Fibroblast of gingiva (primary cell): Measurements from ENCODE around the gene IFT122.

Experiments used
- DNase-seq: peaks from one replicate; pipeline ENCODE4 v3.0.0-alpha.2; 2011; ENCODE audit warnings: low read depth

The IFT122 gene

DNA sequence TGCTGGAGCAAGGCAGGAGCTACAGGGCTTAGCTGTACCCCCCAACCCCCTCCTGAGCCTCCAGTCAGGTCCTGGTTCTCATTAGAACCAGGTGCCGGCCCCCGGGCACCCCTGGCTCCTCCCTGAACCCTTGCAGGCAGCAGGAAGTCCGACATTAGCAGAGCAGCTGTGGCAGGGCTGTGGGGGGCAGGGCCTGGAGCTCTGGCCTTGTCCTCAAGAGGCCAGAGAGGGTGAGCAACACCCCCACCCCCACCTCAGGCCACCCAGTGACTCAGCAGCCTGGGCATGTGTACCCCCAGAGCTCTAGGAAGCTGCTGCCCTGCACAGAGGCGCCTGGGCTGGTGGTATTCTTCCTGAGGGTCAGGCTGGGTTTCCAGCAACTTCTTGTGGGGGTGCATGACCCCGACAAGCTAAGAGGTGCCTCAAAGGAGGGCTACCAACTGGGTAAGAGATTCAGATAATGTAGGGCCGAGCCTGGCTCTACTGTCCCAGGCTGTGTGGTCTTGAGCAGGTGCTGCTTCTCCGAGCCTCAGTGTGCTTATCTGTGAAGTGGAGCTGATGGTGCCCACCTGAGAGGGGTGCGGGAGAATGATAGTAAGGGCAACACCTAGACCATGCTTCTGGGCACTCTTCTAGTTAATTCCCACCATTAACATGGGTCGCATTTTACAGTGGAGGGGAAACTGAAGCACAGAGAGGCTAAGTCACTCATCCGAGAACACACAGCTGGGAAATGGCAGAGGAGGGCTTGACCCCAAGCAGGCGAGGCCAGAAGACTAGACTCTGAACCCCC, 118.9 kb downstream of the IFT122 start:
- peak; percentile 93 for DNase-seq

DNA sequence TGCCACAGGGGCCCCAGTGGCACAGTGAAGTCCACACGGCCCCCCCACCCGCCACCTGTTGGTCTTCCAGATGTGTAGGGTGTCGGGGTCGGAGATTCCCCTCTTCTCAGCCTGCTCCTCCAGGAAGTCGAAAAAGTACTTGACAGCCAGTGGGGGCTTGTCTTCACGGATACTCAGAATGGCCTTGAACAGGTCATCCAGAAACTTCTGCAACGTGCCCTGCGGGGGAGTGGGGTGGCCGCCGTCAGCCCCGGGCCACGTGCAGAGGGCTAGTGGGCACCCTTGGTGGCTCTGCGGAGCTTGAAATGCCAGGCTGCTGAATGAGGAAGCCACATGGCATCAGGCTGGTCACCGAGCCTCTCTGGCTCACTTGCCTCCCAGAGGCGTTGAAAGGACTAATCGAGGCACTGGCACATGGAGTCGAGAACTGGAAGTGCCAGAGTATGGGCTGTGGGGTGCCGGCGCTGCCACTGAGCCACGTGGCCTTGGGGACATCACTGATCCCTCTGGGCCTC, 119.6 kb downstream of the IFT122 start:
- DNase-seq, result no peak

DNA sequence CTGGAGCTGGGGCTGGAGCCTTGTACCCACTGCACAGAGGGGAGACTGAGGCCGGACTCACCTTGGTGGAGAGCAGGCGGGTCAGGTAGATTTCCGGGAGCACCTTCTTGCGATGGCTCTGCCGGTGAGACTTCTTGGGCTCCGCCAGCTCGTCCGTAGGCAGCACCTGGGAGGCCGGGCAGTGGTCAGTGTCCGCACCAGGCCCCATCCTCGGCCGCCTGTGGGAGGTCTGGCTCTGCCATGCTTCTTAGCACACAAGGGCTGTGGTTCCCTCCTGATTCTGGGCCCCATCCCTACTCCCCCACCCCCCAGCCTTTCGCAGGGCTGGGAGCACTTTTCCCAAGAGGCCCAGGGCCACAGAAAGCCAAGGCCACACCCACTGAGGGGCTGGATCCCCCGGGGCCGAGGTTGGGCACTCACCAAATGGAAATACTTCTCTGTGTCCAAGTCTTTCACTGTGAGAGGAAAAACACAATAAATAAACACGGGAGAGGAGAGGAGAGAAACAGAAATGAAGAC, 120.3 kb downstream of the IFT122 start:
- peak; percentile 96 for DNase-seq

DNA sequence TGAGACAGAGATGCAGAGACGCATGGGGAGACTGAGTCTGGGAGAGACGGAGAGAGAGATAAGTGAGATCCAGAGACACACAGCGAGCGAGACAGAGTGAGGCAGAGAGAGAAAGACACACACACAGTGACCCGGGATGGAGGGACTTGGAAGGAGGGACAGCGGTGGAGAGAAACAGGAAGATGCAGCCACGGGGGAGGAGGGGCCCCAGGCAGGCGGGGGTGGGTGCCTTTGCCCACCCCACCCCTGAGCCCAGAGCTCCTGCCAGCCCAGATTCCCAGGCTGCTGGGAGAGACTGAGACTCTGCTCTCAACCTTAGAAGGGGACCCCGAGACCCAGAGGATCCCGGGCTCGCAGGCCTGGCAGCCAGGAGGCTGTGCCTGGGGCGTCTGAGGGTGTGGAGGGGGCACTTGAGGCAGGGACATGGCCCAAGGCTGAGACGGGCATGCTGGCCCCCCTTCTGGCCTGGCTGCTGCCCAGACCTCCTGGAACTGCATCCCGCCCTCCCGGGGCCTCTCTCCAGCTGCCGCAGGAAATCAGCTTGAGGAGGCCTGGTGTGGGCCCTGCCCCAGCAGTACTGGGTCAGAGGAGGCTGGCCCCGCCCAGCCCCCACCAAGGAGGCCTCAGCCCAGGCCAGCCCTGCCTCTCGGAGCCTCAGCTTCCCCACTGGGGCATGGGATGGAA, 121.0 kb downstream of the IFT122 start:
- peak; percentile 97 for DNase-seq

DNA sequence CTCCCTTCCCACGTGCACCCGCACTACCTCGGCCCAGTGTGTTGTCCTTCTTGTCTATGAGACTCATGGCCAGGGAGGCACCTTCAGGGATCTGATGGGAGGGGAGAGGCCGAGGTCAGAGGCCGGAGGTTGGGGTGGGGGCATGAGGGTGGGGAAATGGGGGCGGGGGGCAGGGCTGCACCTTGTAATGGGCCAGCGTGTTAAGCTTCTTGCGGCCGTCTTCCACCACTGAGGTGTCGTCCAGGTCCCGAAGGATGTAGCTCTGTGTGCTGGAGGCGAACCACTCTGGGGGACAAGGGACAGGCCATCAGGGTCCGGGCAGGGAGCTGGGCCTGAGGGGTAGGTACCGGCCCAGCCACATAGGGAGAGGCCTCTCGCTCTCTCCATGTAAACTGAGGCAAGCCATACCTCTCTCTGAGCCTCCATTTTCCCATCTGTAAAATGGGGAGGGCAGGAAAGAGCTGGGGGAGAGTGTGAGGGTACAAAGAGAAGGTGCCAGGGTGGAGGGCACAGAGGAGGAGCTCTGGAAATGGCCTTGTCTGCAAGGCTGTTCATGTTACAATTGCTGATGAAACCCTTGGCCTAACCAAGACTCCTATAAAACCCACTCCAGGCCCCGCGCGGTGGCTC, 121.7 kb downstream of the IFT122 start:
- DNase-seq, result no peak

DNA sequence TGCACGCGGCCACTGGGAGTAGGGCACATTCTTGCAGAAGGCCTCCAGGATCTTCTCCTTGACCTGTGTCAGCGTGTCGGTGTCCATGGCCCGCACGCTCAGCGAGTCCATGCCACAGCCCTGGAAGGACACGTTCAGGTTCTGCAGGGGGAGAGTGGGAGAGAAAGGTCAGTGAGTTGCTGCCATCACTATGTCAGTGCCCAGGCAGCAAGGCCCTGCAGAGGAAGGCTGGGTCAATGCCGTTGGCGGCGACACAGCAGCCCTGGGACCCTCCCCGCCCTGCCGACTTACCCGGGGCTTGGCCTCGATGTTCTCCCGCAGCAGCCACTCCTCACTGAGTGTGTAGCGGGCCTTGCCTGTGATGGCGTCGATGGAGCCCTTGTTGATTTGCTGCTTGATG, 122.8 kb downstream of the IFT122 start:
- DNase-seq, result no peak

DNA sequence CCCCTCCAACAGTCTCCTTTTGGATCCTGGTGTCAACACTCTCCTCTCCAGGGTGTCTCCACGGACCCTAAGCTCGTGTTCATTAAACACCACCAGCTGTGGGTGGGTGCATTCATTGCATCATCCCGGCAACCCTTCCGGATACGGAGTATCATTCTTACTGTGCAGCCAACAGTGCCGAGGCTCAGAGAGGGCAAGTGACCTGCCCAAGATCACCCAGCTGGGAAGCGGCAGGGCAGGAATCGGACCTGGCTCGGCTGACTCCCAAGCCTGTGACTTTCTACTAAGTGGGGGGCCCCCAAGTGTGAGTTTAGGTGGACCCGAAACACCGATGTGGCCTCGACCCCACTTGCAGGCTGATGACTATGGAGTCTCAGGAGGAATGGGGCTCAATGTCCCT, 123.3 kb downstream of the IFT122 start:
- DNase-seq, result no peak

DNA sequence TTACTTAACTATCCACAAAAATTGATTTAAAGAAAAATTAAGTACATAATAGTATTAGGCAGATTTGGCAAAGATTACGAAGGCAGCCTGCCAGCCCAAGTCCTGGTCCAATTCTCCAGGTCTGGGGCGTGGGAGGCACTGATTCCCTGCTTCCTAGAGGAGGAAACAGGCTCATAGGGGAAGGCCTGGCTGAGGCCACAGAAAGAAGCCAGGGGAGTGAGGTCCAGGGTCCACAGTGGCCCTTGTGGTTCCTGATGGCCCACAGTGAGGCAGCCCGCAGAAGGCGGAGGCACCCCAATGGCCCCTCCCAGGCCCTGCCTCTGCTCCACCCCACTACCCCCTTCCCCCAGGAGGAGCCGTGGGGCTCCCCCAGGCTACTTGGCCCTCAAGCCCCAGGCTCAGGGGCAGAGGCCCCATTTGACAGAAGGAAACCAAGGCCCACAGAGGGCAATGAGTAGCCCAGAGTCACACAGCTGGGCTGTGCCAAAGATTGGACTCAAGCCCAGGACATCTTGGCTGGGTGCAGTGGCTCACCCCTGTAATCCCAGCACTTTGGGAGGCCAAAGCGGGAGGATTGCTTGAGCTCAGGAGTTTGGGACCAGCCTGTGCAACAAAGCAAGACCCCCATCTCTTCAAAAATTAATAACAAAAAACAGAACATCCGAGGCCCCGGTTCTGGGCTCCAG, 124.0 kb downstream of the IFT122 start:
- peak; percentile 47 for DNase-seq

DNA sequence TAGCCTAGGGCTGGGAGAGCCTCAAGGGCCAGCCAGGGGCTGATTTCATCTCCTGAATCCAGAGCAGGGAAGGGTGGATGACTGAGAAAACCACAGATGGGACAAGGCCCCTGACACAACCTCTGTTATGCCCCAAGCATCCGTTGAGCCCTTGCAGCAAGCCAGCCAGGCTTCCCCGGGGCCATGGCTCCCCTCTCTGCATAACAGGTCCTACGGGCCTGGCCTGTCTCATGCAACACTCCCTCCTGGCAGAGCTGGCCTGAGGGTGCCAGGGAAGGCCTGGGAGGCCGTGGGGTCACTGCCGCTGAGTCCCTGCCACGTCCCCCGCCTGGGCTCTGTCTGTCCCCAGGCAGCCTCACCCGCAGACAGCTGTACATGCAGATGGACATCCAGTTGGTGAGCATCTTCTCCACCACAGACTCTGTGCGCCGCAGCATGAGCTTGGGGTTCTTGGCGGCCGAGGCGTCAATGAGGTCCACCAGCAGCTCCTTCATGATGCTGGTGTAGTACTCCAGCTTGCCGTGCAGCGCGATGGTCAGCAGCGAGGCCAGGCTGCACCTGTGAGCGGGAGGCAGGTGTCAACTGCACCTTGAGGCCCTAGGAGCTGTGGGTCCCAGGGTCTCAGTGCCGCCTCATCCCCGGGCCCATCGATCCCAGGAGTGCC, 125.1 kb downstream of the IFT122 start:
- DNase-seq, result no peak

DNA sequence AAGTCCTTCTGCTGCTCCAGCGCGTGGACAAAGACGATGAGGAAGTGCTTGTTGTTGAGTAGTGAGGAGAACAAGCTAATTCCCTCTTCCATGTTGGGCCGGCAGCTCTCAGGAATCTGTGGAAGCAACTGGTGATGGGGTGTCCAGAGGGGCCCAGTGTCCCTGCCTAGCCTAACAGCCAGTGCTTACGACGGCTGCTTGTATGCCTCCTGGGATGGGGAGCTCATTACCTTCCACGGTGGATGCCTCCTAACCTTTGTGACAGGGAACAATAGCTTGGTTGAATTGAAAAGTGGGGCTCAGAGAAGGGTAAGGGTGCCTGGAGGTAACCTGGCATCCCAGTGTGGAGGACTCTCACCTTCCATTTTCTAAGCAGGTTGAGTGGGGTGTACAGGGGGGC, 125.9 kb downstream of the IFT122 start:
- DNase-seq, result no peak

DNA sequence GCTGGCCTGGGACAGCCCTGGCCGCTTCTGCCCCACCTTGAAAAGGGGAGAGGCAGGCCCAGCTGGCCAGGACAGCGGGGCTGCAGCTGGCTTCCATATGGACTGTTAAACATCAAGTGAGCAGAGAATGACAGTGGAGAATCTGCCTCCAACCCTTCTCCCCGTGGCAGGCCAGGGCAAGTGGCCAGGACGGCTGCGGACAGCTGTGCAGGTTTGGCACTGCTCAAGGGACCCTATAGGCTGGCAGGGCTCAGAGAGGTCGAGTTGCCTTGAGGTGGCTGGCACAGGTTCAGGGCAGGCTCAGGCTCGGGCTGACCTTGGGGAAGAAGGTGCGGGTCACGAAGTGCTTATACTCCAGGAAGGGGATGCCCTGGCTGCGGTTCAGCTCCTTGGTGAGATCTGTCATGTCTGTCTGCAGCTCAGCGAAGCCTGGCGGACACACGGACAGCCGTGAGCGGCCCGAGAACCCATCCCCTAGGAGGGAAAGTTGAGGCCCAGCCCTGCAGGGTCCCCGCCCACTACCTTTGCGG, 127.2 kb downstream of the IFT122 start:
- DNase-seq, result peak; percentile 35

DNA sequence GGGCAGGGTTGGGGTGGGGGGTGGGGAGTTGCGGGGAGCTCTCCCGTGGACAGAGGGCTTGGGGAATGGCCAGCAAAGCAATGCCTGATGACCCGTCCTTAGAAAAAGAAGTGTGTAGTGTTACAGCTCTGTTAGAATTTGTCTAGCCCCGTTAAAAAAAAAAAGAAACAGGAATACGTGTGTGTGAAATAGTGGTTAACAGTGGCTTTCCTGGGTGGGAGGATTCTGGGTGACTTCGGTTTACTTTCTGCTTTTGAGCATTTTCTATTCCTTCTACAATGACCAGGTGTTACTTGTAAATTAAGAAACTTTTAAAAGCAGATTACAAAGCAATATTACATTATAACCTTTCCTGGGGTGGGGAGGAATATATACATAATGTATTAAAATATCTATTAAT, 127.9 kb downstream of the IFT122 start:
- DNase-seq, result no peak

DNA sequence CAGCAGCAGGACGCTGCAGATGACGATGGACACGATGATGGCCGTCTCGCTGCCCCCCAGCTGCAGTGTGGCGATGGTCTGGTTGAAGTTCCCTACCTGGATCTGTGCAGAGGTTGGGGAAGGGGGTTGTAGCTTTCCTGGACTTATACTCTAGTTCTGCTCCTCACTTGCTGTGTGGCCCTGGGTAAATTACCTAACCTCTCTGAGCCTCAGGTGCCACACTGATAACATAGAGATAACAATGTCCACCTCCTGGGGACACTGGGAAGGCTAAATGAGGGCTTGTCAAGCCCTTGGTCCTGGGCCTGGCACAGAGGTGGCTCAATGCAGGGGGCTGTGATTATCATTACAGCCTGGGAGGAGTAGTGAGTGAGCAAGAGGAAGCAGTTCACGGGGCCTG, 129.8 kb downstream of the IFT122 start:
- DNase-seq, result no peak
